Liver (tissue), 3 donors: ENCODE data around the gene AEN.

ENCODE experiments used
- ATF3 ChIP-seq: IDR thresholded peaks from 2 replicates; pipeline ENCODE4 v1.6.1; 2016; ENCODE audit warnings: antibody characterized with exemption
- CTCF ChIP-seq: fragments of 150-350 bp; IDR thresholded peaks from 2 replicates; pipeline ENCODE4 v1.5.1; 2017; ENCODE audit warnings: improper control_type of control experiment, low read depth, low read length; ENCODE audit not compliant: missing input control
- EGR1 ChIP-seq, 2 donors: IDR thresholded peaks; 2 replicates each; pipeline ENCODE4 v1.6.1; 2016 to 2018; ENCODE audit warnings: antibody characterized with exemption in 2 of 2, low read depth in 2 of 2
- GABPA ChIP-seq, 2 donors: IDR thresholded peaks in 1 of 2; conservative IDR thresholded peaks in 1 of 2; 2 replicates each; pipeline ENCODE4 v1.6.1; 2016; ENCODE audit warnings: antibody characterized with exemption in 2 of 2, mild to moderate bottlenecking in 1 of 2, moderate library complexity in 1 of 2
- HNF4A ChIP-seq, 2 donors: conservative IDR thresholded peaks; 2 replicates each; pipeline ENCODE4 v1.6.1; 2016; ENCODE audit warnings: antibody characterized with exemption in 2 of 2, mild to moderate bottlenecking in 2 of 2
- JUND ChIP-seq, 2 donors: IDR thresholded peaks; 2 replicates each; pipeline ENCODE4 v1.6.1; 2016; ENCODE audit warnings: antibody characterized with exemption in 2 of 2
- MAX ChIP-seq: IDR thresholded peaks from 2 replicates; pipeline ENCODE4 v1.6.1; 2016; ENCODE audit warnings: antibody characterized with exemption
- RAD21 ChIP-seq, 2 donors: IDR thresholded peaks; 2 replicates each; pipeline ENCODE4 v1.6.1; 2016; ENCODE audit warnings: antibody characterized with exemption in 2 of 2, mild to moderate bottlenecking in 2 of 2
- REST ChIP-seq: IDR thresholded peaks from 2 replicates; pipeline ENCODE4 v1.6.1; 2016; ENCODE audit warnings: antibody characterized with exemption, mild to moderate bottlenecking
- SP1 ChIP-seq: IDR thresholded peaks from 2 replicates; pipeline ENCODE4 v1.6.1; 2018; ENCODE audit warnings: antibody characterized with exemption, mild to moderate bottlenecking
- TAF1 ChIP-seq: conservative IDR thresholded peaks from 2 replicates; pipeline ENCODE4 v1.6.1; 2016; ENCODE audit warnings: antibody characterized with exemption, mild to moderate bottlenecking
- YY1 ChIP-seq: IDR thresholded peaks from 2 replicates; pipeline ENCODE4 v1.6.1; 2016; ENCODE audit warnings: antibody characterized with exemption, mild to moderate bottlenecking
- donor health status: healthy.
- donor health status: healthy.

GRCh38 chr15:88591384-88591783 is 29.8 kb upstream of the AEN start:
- no peak for TF ChIP-seq ATF3
- no peak for TF ChIP-seq CTCF
- TF ChIP-seq EGR1 (IDR thresholded peaks at IDR 0.05; ENCODE audit: low read depth in 2 of 2), result no peak
- no peak for TF ChIP-seq SP1
- TF ChIP-seq REST, result no peak
- TF ChIP-seq MAX, result no peak
- TF ChIP-seq RAD21 (IDR thresholded peaks at IDR 0.05), result no peak
- TF ChIP-seq YY1, result no peak
- no peak for TF ChIP-seq JUND (IDR thresholded peaks at IDR 0.05)
- no peak for TF ChIP-seq TAF1
- no peak for TF ChIP-seq GABPA (IDR thresholded peaks at IDR 0.05 in 1 of 2, conservative IDR thresholded peaks at IDR 0.05 in 1 of 2)
- no peak for TF ChIP-seq HNF4A (conservative IDR thresholded peaks at IDR 0.05)
